ENCODE measurements around the gene CD22.
"Not testable (repeated sequence)": the region's sequence is repeated elsewhere in the genome, so short reads cannot be mapped to it uniquely, and the experiment has no call there.

Gene CD22

DNA sequence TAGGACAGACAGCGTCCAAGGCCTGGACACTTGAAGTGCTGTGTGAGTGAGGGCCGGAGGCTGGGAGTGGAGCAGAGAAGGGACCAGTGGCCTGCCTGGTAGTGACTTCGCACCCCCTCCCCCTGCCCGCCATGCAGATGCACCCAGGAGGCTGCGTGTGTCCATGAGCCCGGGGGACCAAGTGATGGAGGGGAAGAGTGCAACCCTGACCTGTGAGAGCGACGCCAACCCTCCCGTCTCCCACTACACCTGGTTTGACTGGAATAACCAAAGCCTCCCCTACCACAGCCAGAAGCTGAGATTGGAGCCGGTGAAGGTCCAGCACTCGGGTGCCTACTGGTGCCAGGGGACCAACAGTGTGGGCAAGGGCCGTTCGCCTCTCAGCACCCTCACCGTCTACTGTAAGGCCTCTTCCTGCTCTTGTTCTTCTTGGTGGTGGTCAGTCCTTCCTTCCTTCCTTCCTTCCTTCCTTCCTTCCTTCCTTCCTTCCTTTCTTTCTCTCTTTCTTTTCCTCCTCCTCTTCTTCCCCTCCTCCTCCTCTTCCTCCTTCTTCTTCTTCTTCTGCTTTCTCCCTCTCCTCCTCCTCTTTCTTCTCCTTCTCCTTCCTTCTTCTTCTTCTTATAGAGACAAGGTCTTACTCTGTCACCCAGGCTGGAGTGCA, 12.7 kb downstream of the CD22 start:
- no peak for DNase-seq (ENCODE audit: low spot score)

DNA sequence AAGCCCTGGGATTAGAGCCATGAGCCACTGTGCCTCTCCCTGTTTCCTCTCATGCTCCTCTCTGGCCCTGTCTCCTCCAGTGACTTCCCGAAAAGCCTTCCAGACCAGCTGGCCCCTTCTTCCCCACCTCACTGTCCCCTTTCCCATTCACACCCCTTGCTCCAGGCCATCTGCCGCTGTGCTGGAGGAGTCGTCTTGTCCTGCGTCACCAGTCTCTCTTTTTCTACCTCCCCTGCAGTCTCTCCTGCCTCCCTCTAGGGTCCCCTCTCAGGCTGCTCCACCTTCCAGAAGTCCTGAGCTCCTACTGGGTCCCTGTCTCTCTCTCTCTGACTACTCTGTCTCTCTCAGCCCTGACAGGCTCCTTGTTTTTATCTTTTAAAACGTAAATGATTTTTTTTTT, 13.4 kb downstream of the CD22 start:
- DNase-seq (ENCODE audit: low spot score) = no peak

DNA sequence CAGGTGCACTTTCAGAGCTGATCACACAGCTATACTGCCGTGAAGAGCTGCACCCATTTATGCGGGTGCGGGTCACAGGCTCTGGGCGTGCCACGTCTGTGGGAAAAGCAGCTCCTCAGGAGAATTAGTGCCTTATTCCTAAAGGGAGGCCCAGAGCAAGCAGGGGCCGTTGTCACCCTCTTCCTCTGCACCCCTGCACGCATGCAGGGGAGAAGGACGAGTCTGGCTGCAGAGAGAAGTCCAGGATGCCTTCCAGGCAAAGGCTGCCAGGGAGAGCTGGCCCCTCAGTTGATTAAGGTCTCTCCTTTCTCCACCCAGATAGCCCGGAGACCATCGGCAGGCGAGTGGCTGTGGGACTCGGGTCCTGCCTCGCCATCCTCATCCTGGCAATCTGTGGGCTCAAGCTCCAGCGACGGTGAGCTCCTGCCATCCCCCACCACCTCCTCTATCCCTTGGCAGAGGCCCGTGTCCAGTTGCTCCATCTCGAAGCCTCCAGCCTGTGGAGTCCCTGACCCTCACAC, 15.6 kb downstream of the CD22 start:
- DNase-seq (ENCODE audit: low spot score) = no peak

DNA sequence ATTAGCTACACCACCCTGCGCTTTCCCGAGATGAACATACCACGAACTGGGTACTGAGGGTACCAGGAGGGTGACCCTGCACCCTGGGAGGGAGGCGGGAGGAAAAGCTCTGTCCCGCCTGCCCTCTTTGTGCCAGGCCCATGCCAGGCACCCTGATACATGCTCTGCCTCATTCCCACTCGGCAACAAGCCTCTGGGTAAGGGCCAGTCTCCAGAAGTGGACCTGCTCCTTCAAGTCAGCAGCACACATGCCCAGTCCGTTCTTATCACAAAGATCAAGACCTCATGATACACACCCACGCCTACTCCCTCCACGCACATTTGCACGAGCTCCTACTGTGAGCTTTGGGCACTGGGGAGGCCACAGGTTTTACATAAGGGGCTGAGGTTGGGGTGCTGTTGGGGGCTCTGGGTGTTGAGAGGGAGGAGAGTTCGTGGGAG, 16.7 kb downstream of the CD22 start:
- DNase-seq (ENCODE audit: low spot score) = no peak

DNA sequence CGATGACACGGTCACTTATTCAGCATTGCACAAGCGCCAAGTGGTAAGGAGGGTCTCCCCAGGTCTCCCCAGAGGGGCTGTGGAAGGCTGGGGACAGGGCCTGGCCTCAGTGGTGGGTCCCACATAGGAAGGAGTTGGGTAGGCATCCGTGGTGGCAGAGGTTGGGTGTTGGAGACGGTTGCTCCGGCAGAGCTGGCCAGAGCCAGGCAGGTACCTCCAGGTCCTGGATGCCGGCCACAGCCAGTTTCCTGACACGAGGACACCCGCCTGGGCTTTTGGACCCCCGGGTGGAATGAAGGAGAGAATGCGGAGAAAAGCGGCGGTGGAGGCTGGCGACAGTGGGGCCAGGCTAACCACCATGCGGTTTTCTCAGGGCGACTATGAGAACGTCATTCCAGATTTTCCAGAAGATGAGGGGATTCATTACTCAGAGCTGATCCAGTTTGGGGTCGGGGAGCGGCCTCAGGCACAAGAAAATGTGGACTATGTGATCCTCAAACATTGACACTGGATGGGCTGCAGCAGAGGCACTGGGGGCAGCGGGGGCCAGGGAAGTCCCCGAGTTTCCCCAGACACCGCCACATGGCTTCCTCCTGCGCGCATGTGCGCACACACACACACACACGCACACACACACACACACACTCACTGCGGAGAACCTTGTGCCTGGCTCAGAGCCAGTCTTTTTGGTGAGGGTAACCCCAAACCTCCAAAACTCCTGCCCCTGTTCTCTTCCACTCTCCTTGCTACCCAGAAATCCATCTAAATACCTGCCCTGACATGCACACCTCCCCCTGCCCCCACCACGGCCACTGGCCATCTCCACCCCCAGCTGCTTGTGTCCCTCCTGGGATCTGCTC, 17.4 kb downstream of the CD22 start:
- DNase-seq (ENCODE audit: low spot score) = no peak

DNA sequence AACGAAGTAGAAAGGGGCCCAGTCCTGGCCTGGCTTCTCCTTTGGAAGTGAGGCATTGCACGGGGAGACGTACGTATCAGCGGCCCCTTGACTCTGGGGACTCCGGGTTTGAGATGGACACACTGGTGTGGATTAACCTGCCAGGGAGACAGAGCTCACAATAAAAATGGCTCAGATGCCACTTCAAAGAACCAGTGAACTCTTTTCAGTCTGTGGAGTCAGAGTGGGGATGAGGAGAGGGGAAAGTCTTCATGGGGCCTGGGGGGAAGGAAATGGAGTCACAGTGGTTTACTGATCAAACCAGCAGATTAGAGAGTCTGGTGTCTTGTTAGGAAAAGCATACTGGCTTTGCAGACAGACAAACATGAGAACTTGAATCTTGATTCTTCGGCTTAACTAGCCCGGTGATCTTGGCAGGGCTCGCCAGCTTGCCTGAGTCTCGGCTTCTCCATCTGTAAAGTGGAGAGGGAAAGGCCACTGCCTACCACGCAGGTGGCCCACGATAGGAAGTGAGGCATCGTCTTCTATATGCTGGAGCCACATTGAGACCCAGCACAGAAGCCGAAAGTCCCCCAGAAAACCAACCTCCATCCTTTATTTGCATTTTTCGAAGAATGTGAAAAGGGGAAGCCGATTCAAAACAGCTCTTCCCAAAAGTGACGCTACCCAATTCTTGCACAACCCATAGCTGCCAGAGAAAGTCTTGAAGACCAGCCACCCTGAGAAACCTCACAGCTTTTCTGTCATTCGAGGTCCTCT, 18.4 kb downstream of the CD22 start, which contains the start of gene FFAR1:
Gene FFAR1, plus strand, starts transcription at position 732 of the 759 bp plus-strand sequence. CDS start 3,650 bp downstream, outside the sequence.
- DNase-seq (ENCODE audit: low spot score) = no peak

DNA sequence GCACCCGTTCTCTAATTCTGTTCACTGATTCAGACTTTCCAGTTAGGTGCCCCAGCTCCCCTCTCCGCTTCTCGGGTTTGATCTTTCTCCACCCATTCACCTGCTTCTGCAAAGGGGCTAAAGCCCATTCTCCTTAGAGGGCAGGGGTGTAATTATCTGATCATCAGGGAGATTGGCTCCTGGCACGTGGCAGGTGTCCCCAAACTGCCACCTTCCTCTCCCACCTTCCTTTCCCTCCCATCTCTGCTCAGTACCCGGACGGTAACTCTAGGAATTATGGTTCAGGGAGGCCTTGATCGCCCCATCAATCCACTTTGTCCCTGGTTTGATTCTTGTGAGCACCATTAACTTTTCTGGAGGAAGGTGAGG, 18.9 kb downstream of the CD22 start:
- DNase-seq (ENCODE audit: low spot score) = no peak

DNA sequence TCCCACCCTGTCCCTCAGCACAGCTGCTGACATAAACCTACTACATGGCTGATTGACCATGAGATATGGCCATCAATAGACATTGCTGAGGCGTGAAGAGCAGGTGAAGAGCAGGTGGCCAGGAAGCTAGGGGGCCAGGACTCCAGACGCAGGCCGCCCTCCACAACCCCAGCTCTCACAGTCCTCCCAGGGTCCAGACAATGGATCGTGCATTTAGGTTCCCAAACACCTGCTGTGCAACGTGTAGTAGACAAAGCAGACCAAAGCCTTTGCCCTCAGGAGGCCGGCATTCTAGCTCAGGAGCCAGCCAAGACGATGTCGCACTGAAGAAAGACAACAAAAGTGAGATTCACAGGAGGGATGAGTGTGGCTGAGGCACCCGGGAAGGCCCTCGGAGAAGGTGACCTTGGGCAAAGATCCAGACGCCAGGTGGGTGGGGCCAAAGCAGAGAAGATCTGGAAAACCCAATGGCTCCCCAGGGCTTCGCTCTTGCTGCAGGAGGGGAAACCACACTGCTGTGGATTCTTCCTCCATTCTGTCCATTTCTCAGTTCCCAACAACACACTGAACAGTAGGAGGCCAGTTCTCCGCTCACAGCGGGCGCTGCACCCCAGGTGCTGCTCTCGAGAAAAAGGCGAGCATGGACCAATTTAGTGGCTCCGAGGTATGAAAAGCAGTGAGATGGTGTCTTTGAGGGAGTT, 20.1 kb downstream of the CD22 start:
- DNase-seq (ENCODE audit: low spot score) = no peak

DNA sequence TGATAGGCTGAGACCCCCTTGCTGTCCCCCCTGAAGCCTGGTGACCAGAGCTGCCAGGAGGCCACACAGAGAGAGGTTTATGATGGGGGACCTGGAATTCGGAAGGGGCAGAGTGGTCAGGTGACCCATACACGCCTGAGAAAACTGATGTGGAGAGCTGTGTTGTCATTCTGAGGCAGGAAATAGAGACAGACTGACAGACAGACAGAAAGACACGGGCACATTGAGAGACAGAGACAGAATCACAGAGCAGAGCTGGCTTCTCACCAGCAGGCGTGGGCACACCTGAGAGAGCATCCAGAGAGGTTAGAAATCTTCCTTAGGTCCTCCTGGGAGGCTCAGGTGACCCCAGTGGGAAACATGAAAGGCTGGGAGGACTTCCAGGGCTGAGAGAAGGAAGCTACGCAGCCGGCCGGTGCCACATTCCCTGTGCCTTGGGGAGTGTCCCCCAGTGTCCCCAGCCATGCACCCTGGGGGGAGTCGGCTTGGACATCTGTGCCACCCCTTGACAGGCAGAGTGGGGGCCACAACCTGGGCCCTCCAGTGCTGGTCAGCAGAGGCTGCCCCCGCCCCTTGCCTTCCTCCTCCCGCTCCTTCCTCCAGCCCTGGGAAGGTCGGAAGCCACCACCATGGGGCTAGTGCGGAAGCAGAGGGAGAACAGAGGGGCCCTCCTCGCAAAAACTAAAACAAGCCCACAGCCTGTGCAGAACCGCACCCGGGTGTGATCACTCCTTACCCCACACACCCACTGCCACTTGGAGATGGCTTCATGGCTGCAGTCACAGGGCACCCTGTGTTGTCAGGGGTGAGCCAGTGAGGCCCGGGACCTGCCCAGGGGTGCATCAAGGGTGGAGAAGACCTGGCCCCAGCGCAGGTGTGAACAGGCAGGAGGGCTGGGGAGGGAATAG, 20.9 kb downstream of the CD22 start:
- no peak for DNase-seq (ENCODE audit: low spot score)

DNA sequence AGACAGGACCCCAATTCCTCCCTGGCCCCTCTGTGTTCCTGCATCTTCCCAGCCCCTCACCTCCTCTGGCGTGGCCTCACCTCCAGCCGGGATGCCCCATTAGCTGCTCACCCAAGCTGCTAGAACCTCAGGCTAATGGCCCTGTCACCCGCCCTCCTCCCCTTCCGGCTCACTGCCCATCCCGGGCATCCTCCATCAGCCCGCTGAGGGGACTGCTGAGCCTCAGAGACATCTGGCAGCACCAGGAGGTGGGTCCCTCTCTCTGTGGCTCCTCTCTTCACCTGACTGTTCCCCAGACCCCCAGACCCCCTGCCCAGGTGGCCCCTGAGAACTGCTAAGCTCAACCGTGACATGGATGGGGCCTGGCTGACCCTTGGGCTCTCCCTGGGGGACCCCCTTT, 21.6 kb downstream of the CD22 start:
- DNase-seq (ENCODE audit: low spot score) = no peak

DNA sequence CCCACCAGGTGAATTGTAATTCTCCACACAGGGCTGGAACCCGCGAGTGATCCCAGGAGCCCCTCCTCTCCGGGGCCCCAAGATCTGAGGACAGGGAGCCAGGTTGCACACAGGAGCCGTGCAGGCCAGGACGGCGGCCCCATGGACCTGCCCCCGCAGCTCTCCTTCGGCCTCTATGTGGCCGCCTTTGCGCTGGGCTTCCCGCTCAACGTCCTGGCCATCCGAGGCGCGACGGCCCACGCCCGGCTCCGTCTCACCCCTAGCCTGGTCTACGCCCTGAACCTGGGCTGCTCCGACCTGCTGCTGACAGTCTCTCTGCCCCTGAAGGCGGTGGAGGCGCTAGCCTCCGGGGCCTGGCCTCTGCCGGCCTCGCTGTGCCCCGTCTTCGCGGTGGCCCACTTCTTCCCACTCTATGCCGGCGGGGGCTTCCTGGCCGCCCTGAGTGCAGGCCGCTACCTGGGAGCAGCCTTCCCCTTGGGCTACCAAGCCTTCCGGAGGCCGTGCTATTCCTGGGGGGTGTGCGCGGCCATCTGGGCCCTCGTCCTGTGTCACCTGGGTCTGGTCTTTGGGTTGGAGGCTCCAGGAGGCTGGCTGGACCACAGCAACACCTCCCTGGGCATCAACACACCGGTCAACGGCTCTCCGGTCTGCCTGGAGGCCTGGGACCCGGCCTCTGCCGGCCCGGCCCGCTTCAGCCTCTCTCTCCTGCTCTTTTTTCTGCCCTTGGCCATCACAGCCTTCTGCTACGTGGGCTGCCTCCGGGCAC, 22.6 kb downstream of the CD22 start:
- no peak for DNase-seq (ENCODE audit: low spot score)

DNA sequence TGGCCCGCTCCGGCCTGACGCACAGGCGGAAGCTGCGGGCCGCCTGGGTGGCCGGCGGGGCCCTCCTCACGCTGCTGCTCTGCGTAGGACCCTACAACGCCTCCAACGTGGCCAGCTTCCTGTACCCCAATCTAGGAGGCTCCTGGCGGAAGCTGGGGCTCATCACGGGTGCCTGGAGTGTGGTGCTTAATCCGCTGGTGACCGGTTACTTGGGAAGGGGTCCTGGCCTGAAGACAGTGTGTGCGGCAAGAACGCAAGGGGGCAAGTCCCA, 23.1 kb downstream of the CD22 start:
- DNase-seq (ENCODE audit: low spot score) = no peak

DNA sequence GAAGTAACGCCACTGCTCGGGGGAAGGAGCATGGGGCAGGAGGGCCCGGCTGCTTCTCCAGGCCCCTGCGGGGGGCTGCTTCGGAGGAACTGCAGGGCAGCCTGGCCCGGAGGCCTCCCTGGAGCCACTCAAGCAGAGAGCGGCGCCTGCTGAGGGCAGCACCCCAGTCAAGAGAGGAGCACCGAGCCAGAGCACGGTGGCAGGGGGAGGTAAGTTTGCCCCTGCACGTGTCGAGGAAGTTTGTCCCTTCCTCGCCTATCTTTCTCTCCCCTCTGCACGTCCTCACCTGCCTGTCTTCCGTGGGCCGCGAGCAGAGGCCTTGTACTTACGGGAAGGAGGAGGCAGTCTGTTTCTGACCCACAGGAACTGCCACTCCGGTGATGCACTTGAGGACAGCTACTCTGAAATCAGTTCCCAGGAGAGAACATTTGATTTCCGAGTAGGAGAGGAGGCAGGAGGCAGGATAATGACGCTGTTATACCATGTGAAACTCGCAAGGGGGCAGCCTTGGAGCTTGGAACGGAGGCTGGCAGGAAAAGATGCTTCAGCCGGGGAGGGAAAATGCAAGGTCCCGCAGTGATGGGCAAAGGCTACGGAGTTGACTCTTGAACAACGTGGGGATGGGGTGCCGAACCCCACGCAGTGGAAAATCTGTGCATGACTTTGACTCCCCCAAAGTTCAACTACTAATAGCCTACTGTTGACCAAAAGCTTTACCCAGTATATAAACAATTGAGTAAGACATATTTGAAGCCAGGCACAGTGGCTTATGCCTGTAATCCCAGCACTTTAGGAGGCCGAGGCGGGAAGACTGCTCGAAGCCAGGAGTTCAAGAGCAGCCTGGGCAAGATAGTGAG, 23.7 kb downstream of the CD22 start:
- DNase-seq (ENCODE audit: low spot score) = peak; percentile 87

DNA sequence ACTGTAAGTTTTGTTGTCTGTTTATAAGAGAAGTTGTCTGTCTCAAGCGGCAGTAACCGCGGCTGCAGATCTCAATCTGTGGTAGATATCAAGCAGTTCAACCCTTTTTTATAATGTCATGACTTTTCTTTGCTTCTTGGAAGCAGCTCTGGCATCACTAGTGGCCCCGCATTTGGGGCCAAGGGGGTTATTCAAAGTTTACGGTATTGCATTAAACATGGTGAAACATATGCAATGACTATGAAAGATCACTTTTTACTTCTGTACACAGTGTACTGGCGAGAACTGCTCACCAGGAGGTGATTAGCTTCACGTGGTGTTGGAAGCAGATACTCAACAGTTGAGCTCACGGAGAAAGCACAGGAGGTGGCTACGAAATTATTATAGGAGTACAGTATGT, 24.6 kb downstream of the CD22 start:
- no peak for DNase-seq (ENCODE audit: low spot score)

DNA sequence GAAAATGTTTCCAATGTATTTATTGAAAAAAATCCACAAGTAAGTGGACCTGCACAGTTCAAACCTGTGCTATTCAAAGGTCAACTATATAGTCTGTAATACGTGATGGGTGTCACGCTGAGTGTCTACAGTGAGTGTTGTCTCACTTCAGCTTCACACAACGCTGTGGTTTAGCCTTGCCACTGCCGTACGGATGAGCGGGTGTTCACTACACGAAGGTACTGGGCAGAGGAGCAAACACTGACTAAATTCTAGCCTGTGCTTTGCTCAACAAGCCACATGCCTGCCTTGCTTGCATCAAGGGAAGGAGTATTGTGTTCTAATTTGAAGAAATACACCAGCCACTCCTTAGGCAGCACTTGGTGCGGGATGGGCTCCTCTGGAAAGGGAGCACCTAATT, 25.9 kb downstream of the CD22 start:
- no peak for DNase-seq (ENCODE audit: low spot score)

DNA sequence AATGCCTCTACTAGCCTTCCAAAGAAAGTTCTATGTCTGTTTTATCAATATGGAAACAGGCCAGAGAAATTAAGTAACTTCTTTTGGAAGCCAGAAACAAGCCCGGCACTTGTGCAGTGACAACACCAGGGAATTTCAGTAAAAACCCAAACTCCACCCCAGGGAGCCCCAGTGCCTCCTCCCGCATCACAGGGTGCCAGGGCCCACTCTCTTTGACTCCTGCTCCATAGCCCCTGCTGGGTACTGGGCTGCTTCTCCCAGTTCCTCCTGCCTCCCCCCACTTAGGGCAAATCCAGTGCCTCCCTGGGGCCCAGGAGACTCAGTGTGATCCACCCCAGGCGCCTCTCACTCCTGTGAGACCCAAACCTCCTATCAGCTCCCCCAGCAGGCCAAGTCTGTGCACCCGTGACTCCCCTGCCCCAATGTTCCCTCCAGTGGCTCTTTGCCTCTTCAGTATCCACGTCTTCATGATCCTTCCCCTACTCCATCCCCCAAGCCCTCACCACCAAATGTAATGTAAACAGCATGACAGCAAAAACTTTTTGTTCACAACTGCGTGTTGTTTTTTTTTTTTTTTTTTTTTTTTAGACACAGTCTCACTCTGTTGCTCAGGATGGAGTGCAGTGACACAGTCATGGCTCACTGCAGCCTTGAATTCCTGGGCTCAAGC, 26.9 kb downstream of the CD22 start:
- DNase-seq (ENCODE audit: low spot score) = no peak

DNA sequence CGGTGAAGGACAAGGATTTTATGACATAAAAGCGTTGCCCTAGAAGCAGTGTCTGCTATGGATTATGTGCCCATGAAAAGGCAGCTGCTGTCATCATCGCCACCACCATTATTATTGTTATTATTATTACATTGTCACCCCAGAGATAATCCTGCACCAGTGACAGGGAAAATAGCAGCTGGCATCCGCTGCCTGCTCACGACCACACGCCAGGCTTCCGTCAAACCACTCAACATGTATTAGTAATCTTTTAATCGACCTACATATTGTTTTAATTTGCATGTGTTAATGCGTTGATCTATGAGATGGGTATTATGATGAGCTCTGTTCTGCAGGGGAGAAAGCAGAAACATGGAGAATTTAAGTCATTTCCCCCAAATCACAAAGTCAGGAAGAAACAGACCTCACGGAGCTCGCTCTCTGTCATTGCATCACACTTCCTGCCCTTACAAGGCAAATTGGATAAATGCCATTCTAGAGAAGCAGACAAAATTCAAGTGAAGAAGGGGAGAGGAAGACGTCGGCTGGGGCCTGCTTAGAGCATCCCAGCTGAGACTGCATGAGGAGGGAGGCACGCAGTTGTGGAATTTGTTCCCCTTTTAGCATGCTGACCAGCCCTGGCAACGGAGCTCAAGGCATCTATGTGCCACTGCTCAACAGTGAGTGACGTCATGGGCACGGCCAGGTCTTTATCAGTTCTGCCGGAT, 29.0 kb downstream of the CD22 start, which contains the start of gene FFAR3:
Gene FFAR3, plus strand, starts transcription at position 594 of the 707 bp plus-strand sequence. CDS start 431 bp downstream, outside the sequence.
- no peak for DNase-seq (ENCODE audit: low spot score)

DNA sequence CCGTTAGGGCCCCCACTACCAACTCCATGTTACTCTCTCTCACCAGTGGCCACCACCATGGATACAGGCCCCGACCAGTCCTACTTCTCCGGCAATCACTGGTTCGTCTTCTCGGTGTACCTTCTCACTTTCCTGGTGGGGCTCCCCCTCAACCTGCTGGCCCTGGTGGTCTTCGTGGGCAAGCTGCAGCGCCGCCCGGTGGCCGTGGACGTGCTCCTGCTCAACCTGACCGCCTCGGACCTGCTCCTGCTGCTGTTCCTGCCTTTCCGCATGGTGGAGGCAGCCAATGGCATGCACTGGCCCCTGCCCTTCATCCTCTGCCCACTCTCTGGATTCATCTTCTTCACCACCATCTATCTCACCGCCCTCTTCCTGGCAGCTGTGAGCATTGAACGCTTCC, 29.8 kb downstream of the CD22 start:
- DNase-seq (ENCODE audit: low spot score) = not testable (repeated sequence)

Data from hepatic stellate cell (primary cell).